AG09309 (cell line): ENCODE data around the gene HAX1.

Source experiments
- DNase-seq: peaks from one replicate; pipeline ENCODE4 v3.0.0-alpha.2; 2010; ENCODE audit warnings: low read depth
- H3K4me3 ChIP-seq: 2 replicates; pipeline ENCODE4 v1.5.1; 2011; ENCODE audit warnings: mild to moderate bottlenecking, low read depth, low read length, moderate library complexity; ENCODE audit not compliant: control insufficient read depth
- TF ChIP-seq, protein P1 (sequence below): IDR thresholded peaks from 2 replicates; pipeline ENCODE4 v1.5.1; 2011; ENCODE audit warnings: mild to moderate bottlenecking, low read depth, low read length, inconsistent platforms; ENCODE audit not compliant: insufficient read depth, control insufficient read depth; ENCODE audit errors: missing control alignments

HAX1 gene

DNA sequence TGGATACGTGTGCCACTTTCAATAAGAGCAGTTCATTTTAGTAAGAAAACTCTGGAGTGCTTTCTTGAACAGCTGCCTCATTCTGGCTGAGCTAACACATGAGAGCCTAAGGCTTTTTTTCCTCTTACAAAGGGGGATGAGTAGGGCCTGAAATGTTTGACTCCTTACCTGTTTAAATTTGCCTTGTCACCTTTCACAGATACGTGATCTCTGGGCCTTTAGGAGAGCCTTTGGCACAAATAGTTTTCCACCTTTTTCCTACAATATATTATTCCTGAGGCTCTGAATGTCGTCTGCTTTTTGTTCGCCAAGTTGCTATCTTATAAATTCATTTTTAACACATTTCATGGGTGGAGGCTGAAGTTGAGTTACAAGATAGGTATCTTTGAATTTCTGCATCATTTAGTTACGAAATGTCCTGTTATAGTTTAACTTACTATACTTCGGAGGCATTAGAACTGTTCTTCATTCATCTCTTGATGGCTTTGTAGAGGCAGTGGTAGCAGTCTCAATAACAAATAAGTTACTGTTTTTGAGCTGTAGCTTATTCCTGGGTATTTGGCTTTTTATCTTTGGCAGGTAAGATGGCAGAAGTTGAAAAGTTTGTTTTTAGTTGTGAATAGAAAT, 34.4 kb upstream of the HAX1 start:
- no peak for DNase-seq
- TF ChIP-seq, protein P1, sequence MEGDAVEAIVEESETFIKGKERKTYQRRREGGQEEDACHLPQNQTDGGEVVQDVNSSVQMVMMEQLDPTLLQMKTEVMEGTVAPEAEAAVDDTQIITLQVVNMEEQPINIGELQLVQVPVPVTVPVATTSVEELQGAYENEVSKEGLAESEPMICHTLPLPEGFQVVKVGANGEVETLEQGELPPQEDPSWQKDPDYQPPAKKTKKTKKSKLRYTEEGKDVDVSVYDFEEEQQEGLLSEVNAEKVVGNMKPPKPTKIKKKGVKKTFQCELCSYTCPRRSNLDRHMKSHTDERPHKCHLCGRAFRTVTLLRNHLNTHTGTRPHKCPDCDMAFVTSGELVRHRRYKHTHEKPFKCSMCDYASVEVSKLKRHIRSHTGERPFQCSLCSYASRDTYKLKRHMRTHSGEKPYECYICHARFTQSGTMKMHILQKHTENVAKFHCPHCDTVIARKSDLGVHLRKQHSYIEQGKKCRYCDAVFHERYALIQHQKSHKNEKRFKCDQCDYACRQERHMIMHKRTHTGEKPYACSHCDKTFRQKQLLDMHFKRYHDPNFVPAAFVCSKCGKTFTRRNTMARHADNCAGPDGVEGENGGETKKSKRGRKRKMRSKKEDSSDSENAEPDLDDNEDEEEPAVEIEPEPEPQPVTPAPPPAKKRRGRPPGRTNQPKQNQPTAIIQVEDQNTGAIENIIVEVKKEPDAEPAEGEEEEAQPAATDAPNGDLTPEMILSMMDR, result no peak
- H3K4me3 ChIP-seq, result no peak overlapping the region

DNA sequence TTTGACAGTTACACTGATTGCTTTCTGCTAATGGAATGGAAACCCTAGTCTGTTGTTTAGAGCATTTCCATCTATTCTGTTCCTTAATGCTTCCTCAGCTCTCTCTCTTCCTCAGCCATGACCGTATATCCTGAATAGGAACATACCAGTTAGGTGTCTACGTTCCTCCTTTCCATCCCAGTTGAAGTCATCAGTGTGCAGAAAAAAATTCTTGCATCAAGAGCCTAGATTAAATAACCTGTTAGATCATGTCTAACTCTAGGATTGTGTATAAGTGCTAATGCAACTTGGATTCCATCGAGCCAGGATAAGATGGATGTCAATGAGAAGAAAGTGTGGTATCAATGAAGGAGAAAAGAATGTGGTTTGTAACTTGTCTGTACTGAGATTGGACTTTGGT, 32.9 kb upstream of the HAX1 start:
- TF ChIP-seq, protein P1, result no peak
- H3K4me3 ChIP-seq, result no peak overlapping the region
- DNase-seq, result no peak

DNA sequence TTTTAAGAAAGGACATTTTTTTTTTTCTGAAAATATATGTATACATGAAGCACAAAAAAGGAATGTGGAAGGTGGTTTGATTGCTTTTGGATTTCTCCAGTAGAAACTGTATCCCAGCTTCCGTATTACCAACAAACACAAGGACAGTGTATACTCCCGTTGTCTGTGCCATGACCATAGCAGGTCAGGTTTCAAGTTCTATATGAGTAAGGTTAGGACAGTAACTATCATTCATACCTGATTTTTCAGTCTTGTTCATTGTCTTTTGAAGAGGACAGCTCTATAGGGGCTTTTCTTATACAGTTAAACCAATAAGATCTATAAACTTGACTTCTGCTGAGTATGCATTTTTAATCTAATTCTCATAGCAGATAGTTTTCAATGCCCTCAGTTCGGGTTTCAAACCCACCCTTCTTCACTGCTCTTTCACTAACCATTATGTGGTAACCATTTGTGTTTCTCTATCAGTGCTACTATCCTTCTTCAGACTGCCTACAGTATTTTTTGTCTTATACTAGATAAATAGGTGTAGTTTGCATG, 32.1 kb upstream of the HAX1 start:
- DNase-seq, result no peak
- TF ChIP-seq, protein P1, result no peak
- H3K4me3 ChIP-seq, result no peak overlapping the region

DNA sequence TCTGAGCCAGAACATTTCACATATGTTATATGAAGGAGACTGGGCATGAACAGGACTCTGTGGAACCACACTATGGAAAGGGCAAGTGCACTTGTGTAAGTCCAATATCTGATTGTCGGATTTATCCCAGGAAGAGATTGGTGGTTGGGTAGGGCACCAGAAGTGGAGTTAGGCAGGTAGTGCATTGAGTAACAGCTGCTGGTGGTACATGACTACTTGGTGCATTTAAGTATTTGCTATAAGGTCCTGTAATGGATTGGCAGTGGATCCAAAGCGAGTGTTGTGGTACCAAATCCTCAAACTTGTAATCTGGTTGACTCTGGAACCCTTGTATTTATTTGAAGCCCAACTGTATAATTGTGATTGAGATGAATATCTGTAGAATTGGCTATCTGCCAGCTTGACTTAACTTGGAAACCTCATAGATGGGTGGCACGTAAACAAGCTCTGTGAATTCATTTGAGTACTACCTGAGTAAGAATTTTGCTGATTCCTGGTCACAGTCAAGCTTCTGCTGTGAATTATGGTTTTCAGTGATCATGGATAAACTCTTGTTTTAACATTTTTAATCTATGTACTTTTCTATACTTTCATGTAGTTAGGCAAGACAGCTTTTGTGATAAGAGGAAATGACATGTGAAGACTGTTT, 30.6 kb upstream of the HAX1 start:
- no peak overlapping the region for H3K4me3 ChIP-seq
- DNase-seq, result no peak
- TF ChIP-seq, protein P1, result no peak

DNA sequence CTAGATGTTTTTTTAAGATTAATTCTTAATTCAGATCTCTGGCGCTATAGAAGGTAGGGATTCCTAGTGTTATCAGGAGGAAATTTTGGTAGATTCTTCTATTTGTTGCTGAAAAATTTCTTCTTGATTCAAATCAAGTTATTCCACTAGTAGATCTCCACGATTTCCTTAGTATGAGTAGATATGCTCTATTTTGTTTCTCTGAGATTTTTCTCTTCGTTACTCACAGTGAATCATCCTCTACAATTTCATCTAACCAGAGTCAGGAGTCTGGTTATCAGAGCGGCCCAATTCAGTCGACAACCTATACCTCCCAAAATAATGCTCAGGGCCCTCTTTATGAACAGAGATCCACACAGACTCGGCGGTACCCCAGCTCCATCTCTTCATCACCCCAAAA, 18.8 kb upstream of the HAX1 start:
- no peak for DNase-seq
- TF ChIP-seq, protein P1, result no peak
- no peak overlapping the region for H3K4me3 ChIP-seq

DNA sequence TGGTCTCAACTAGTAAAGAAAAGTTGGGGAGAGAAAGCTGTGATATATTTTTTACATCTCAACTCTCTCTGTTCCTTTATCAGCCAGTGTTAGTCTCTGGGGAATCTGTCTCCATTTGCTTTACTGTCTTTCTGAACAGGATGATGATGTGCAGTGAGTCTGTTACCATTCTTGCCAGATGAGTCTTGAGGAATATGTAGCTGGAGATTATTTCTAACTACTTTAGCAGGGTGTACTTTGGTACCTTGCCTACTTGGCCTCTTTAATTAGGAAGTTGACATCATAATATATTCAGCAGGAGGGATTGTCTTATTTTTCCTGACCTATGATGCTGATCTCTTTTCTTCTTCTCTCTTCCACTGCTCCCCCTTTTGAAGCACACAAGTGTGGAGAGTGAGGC, 15.7 kb upstream of the HAX1 start:
- TF ChIP-seq, protein P1, result no peak
- H3K4me3 ChIP-seq, result no peak overlapping the region
- DNase-seq, result no peak
